HEK293T (cell line): ENCODE measurements around the gene ZNF487.
A peak's percentile ranks its signal among the peaks of the same experiment; 100 is the strongest.
"Not testable (repeated sequence)": the region's sequence is repeated elsewhere in the genome, so short reads cannot be mapped to it uniquely, and the experiment has no call there.

ENCODE experiments used
- CTCF ChIA-PET: fragments of 350-600 bp; formaldehyde crosslinking; extraction: SDS; loops from one replicate; lab custom pipeline; 2021; ENCODE audit warnings: antibody characterized with exemption, inconsistent platforms; lab: Yijun Ruan, JAX
- POLR2A ChIA-PET: fragments of 350-600 bp; formaldehyde crosslinking; extraction: SDS; loops from one replicate; lab custom pipeline; 2020; ENCODE audit warnings: antibody characterized with exemption, inconsistent platforms; lab: Yijun Ruan, JAX
- DNase-seq: peaks from one replicate; pipeline ENCODE4 v3.0.0; 2012; ENCODE audit warnings: mixed read lengths; ENCODE audit errors: extremely low spot score
- ARNT ChIP-seq: fragments of 450-650 bp; IDR thresholded peaks from 2 replicates; pipeline ENCODE4 v1.6.1; 2017; ENCODE audit warnings: mild to moderate bottlenecking
- BHLHE40 ChIP-seq: fragments of 450-650 bp; IDR thresholded peaks from 2 replicates; pipeline ENCODE4 v1.6.1; 2016; ENCODE audit warnings: mild to moderate bottlenecking, moderate library complexity, borderline replicate concordance
- CTBP1 ChIP-seq: fragments of 450-650 bp; IDR thresholded peaks from 2 replicates; pipeline ENCODE4 v1.6.1; 2016; ENCODE audit warnings: borderline replicate concordance
- ELF4 ChIP-seq: fragments of 450-650 bp; IDR thresholded peaks from 2 replicates; pipeline ENCODE4 v1.6.1; 2017; ENCODE audit warnings: antibody characterized with exemption
- FOXA1 ChIP-seq: fragments of 450-650 bp; IDR thresholded peaks from 2 replicates; pipeline ENCODE4 v1.6.1; 2016; ENCODE audit warnings: mild to moderate bottlenecking
- FOXK2 ChIP-seq: fragments of 450-650 bp; IDR thresholded peaks from 2 replicates; pipeline ENCODE4 v1.6.1; 2016; ENCODE audit warnings: mild to moderate bottlenecking
- FOXM1 ChIP-seq: fragments of 450-650 bp; IDR thresholded peaks from 2 replicates; pipeline ENCODE4 v1.6.1; 2017; ENCODE audit warnings: mild to moderate bottlenecking, borderline replicate concordance
- HDGF ChIP-seq: fragments of 450-650 bp; IDR thresholded peaks from 2 replicates; pipeline ENCODE4 v1.6.1; 2017; ENCODE audit warnings: antibody characterized with exemption, borderline replicate concordance
- L3MBTL2 ChIP-seq: fragments of 450-650 bp; conservative IDR thresholded peaks from 2 replicates; pipeline ENCODE4 v1.6.1; 2016; ENCODE audit warnings: mild to moderate bottlenecking
- LEF1 ChIP-seq: fragments of 450-650 bp; IDR thresholded peaks from 2 replicates; pipeline ENCODE4 v1.6.1; 2017; ENCODE audit warnings: mild to moderate bottlenecking, borderline replicate concordance
- NFRKB ChIP-seq: fragments of 450-650 bp; IDR thresholded peaks from 2 replicates; pipeline ENCODE4 v1.6.1; 2016; ENCODE audit warnings: mild to moderate bottlenecking, moderate library complexity
- SP1 ChIP-seq: fragments of 450-650 bp; IDR thresholded peaks from 2 replicates; pipeline ENCODE4 v1.6.1; 2017
- SUZ12 ChIP-seq: fragments of 450-650 bp; IDR thresholded peaks from 2 replicates; pipeline ENCODE4 v1.6.1; 2016; ENCODE audit warnings: mild to moderate bottlenecking
- TARDBP ChIP-seq: fragments of 450-650 bp; IDR thresholded peaks from 2 replicates; pipeline ENCODE4 v1.6.1; 2016
- ZNF384 ChIP-seq: fragments of 450-650 bp; IDR thresholded peaks from 2 replicates; pipeline ENCODE4 v1.6.1; 2016
- TF ChIP-seq, protein P1 (sequence below): fragments of 450-650 bp; IDR thresholded peaks from 2 replicates; pipeline ENCODE4 v1.6.1; 2016

The ZNF487 gene

DNA sequence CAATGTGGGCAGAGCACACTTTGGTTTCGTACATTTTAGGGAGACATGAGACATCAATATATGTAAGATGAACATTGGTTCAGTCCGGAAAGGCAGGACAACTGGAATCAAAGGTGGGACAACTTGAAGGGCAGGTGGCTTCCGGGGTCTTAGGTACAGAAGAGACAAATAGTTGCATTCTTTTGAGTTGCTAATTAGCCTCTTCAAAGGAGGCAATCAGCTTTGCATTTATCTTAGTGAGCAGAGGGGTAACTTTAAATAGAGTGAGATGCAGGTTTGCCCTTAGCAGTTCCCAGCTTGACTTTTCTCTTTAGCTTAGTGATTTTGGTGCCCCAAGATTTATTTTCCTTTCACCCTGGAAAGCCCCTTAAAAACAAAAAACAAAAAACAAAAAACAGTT lies 21.3 kb downstream of the ZNF487 start:
- POLR2A ChIA-PET = no interaction called here
- no peak for TF ChIP-seq TARDBP
- no peak for TF ChIP-seq CTBP1
- no peak for TF ChIP-seq ZNF384
- no peak for DNase-seq
- CTCF ChIA-PET = interaction anchor here (1.3 kb wide), 1 partner anchor 68 kb away, joined by 3 read pairs; no protein-coding TSS in a partner anchor

GRCh38 chr10:43461950-43462349 lies 25.0 kb downstream of the ZNF487 start:
- ChIA-PET CTCF (interaction anchor here (0.6 to 1.4 kb wide), 6 partner anchors 27 to 169 kb away, joined by 3 to 5 read pairs (median 4); no protein-coding TSS in a partner anchor), POLR2A (interaction anchor here (0.6 kb wide), 1 partner anchor 102 kb away, joined by 3 read pairs; no protein-coding TSS in a partner anchor)
- peak; percentile 40 for DNase-seq
- TF ChIP-seq, protein P1, sequence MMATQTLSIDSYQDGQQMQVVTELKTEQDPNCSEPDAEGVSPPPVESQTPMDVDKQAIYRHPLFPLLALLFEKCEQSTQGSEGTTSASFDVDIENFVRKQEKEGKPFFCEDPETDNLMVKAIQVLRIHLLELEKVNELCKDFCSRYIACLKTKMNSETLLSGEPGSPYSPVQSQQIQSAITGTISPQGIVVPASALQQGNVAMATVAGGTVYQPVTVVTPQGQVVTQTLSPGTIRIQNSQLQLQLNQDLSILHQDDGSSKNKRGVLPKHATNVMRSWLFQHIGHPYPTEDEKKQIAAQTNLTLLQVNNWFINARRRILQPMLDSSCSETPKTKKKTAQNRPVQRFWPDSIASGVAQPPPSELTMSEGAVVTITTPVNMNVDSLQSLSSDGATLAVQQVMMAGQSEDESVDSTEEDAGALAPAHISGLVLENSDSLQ = no peak
- TF ChIP-seq BHLHE40 (no peak), CTBP1 (no peak), HDGF (no peak), FOXA1 (no peak), FOXM1 (no peak), NFRKB (no peak), L3MBTL2 (no peak), TARDBP (no peak), ARNT (no peak), FOXK2 (no peak), LEF1 (no peak), SUZ12 (no peak), ELF4 (no peak)

GRCh38 chr10:43465086-43465735 lies 28.3 kb downstream of the ZNF487 start:
- POLR2A ChIA-PET, CTCF ChIA-PET: not testable (repeated sequence)

GRCh38 chr10:43465736-43466120 lies 28.8 kb downstream of the ZNF487 start:
- CTCF ChIA-PET, DNase-seq, POLR2A ChIA-PET: not testable (repeated sequence)

More at GRCh38 chr10:43465086-43465735, 28.3 kb downstream of the ZNF487 start:
- DNase-seq = not testable (repeated sequence)

DNA sequence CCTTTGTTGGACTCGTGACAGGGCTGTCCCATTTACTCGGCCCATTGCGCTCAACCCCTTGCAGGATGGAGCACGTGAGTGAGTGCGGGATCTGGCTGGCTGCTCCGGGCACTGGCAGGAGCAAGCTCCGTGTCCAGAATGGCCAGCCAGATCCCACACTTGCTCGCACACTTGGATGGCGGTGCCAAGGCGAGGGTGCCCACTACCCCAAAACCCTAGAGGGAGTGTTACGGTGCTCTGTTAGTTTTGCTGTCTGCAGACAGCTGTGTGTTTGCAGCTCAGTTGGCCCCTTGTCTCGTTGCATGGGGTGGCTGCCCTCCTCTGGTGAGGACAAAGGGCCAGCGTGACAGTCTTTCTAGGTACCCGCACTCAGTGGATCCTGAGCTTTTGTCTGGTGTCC lies 34.2 kb downstream of the ZNF487 start:
- POLR2A ChIA-PET = no interaction called here
- no peak for DNase-seq
- no peak for TF ChIP-seq TARDBP
- TF ChIP-seq FOXM1 = no peak
- TF ChIP-seq L3MBTL2 = no peak
- TF ChIP-seq ELF4 = no peak
- TF ChIP-seq NFRKB = no peak
- TF ChIP-seq, protein P1 = no peak
- CTCF ChIA-PET = no interaction called here

DNA sequence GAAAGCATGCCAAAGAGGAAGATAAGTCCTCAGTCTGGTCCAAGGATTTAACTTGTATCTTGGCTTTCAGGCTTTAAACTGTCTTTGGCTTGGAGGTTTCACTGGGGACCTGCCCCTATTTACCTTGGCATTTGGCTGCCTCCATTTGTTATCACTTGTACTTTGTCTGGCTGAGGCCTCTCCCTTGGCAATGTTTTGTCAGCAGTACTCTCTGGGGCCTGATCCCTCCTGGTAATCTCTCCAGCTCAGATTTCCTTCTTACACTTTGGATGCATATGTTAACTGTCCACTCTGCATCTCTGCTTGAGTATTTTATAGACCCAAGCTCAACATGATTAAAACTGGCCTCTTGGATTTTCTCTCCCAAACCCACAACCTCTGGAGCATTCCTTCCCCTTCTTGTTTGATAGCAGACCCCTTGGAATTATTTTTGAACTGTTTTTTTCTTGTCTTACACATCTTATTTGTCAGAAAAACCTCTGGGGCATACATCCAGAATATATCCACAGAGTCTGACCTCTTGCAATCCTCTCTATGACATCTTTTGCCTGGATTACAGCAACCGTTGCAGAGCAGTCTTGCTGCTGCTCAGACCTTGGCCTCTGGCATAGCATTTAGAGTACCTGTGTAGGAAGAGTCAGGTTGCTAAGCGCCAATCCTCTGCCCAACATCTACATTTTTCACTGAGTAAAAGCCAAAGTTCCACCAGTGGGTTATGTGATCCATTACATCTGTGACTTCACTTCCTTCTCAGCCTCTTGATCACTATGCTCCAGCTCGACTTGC lies 35.2 kb downstream of the ZNF487 start:
- TF ChIP-seq CTBP1 = no peak
- no peak for TF ChIP-seq ELF4
- TF ChIP-seq FOXA1 = no peak
- no peak for TF ChIP-seq L3MBTL2
- TF ChIP-seq LEF1 = no peak
- no peak for TF ChIP-seq SUZ12
- no peak for TF ChIP-seq SP1
- no peak for TF ChIP-seq TARDBP
- no peak for TF ChIP-seq HDGF
- no peak for TF ChIP-seq BHLHE40
- no peak for TF ChIP-seq FOXK2
- no peak for TF ChIP-seq NFRKB
- TF ChIP-seq FOXM1 = no peak
- no peak for DNase-seq
- ChIA-PET CTCF (no interaction called here), POLR2A (no interaction called here)

DNA sequence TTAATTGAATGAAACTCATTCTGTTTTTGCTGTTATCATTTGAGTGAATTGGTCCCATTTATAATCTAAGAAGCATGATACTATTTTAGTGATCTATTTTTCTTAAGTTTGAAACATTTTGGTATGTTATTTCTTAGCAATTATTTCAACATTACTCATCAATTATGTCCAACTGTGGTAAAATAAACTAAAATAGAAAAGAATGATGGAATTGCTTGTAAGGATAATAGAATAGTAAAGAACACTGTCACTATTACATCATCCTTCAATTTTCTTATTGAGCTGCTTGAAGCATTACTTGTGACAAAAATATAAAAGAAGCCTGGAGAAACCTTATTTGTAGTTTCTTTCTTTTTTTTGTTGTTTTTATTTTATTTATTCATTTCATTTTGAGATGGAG lies 42.4 kb downstream of the ZNF487 start:
- POLR2A ChIA-PET = no interaction called here
- TF ChIP-seq TARDBP (no peak), BHLHE40 (no peak), ARNT (no peak), FOXK2 (no peak), FOXA1 (no peak), LEF1 (no peak), ZNF384 (no peak), L3MBTL2 (no peak), NFRKB (no peak), SUZ12 (no peak), SP1 (no peak), HDGF (no peak), FOXM1 (no peak), ELF4 (no peak), CTBP1 (no peak)
- TF ChIP-seq, protein P1 = no peak
- no peak for DNase-seq
- CTCF ChIA-PET = no interaction called here
